ENCODE results near the gene MAGEB4.
"Not testable (repeated sequence)": the region's sequence is repeated elsewhere in the genome, so short reads cannot be mapped to it uniquely, and the experiment has no call there.

Gene MAGEB4

GRCh38 chrX:30241724-30242415 lies at the start of gene MAGEB4:
Gene MAGEB4, plus strand, starts transcription at chrX:30242000. Its CDS starts 136 bp downstream, at chrX:30242136.
- no peak for DNase-seq (ENCODE audit: low read depth in 2 of 2)

- not testable (repeated sequence) for DNase-seq (ENCODE audit: low read depth in 2 of 2)
Observed at GRCh38 chrX:30193910-30194309, 47.9 kb upstream of the MAGEB4 start.

DNA sequence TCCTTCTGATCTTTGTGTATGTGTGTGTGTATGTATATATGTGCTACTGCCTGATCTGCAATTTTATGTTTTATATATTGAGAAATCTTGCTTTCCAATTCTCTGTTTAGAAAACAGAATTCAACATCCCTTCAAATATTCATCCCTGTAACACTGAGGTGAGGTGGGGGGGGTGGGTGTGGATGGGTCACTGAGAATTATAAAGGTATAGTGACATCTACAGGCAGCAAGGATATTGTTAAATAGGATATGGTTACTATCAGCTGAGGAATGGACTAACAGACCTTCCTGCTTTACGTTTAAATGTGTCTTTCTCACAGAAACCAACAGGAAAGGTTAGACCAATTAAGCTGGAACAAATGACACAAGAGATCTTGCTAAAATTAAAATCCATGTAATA lies 45.5 kb upstream of the MAGEB4 start:
- no peak for DNase-seq (ENCODE audit: low read depth in 2 of 2)

DNA sequence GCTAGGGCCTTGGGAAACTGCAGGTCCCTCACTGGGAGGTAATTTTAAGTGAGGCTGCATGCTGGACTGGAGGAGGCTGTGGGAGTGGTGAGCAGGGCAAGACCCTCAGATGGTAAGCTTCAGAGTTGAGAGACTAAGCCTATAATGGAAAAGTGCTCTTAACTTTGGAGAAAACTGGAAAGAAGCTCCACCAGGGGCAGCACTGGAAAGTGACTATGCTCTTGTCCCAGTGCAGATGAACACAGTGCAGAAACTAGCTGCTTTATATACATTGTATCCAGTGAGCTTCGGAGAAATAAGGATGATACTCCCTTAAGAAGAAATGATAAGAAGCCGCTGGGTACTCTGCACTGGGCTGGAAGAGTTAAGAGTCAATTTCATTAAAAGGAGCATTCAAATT lies 29.6 kb upstream of the MAGEB4 start:
- DNase-seq (ENCODE audit: low read depth in 2 of 2): no peak

DNA sequence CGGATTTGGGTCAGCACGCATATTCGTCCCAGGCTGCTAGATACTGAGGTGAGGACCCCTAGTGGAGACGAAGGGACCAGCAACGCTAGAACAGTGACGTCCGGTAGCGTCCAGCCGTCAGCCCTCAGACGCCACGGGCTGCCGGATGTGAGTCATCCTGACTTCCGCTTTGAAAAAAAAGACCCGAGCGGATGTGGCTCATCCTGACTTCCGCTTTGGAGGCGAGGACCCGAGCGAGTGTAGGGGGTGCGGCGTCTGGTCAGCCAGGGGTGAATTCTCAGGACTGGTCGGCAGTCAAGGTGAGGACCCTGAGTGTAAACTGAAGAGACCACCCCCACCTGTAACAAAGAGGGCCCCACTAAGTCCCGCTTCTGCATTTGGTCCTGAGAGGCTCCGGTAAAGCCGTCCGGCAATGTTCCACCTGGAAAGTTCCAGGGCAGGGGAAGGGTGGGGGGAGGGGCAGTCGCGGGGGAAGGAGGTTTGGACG lies 26.4 kb upstream of the MAGEB4 start, which contains the start of gene MAGEB2:
TSS of gene MAGEB2 (plus strand) at position 207 of the 487 bp plus-strand sequence. CDS start 3,018 bp downstream, outside the sequence.
- no peak for DNase-seq (ENCODE audit: low read depth in 2 of 2)

GRCh38 chrX:30217465-30217864 lies 24.3 kb upstream of the MAGEB4 start:
- DNase-seq (ENCODE audit: low read depth in 2 of 2): no peak

GRCh38 chrX:30219372-30219771 lies 22.4 kb upstream of the MAGEB4 start:
- no peak for DNase-seq (ENCODE audit: low read depth in 2 of 2)

- DNase-seq (ENCODE audit: low read depth in 2 of 2): no peak
Observed at GRCh38 chrX:30220661-30221060, 21.1 kb upstream of the MAGEB4 start.

DNA sequence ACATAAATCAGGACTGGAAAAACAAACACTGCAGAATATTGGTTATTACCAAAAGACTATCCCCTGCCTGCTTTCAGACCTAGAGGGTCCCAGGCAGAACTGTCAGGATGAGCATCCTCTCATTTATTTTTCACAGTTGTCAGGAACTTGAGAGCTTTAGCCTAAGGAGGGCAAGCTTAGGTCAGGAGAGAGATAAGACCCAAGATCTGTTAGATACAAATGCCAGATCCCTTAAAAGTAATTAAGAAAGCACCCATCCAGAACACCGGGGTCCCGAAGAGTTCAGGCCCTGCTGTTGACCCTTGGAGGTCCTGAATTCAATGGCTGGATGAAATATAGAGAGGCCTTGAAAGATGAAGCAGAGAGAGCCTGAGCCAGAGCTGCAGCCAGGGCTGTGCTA lies 17.3 kb upstream of the MAGEB4 start:
- DNase-seq (ENCODE audit: low read depth in 2 of 2): no peak

GRCh38 chrX:30228526-30228925 lies 13.3 kb upstream of the MAGEB4 start:
- no peak for DNase-seq (ENCODE audit: low read depth in 2 of 2)

GRCh38 chrX:30230395-30230794 lies 11.4 kb upstream of the MAGEB4 start, which contains the start of gene MAGEB3:
Gene MAGEB3, plus strand, starts transcription at chrX:30230657. Its CDS starts 5,268 bp downstream, at chrX:30235925.
- no peak for DNase-seq (ENCODE audit: low read depth in 2 of 2)

GRCh38 chrX:30246769-30247489 lies 5.1 kb downstream of the MAGEB4 start, which contains the start of gene MAGEB1:
Gene MAGEB1, plus strand, starts transcription at chrX:30247146. Its CDS starts 3,348 bp downstream, at chrX:30250494.
- no peak for DNase-seq (ENCODE audit: low read depth in 2 of 2)

DNA sequence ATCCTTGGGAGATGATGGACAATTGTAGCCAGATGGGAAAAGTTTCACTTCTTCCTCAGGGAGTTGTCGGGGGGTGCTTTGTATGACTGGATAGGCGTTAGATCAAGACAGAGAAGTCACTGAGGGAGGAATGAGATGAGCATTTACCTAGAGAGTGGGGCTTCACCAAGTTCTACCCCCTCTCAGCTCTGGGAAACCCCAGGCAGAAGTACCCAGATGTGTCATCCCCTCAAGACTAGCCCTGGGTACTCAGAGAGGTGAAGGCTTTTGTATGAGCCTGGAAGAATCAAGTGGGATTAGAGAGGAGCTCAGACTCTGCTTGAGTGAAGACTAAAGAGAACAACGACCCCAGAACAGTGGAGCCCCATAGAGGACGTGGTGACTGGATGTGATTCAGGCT lies 7.1 kb downstream of the MAGEB4 start:
- no peak for DNase-seq (ENCODE audit: low read depth in 2 of 2)

DNA sequence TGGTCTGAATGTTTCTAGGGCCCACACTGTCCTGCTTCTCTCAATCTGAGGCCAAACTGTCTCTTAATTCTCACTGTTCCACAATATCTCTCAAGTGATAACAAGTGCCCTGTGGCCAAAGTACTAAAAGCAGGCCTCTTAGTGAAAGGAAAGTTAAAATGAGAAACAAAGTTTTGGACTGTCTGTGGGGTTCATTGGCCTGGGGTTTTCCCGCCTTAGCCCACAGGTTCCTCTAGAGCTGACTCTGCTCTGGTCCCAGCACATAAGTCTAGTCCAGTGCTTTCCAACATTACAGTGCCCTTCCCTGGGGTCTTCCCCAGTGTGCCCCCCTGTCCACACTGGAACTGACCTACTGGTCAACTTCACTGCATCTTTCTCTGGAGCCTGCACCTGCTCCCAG lies 11.5 kb downstream of the MAGEB4 start:
- DNase-seq (ENCODE audit: low read depth in 2 of 2): no peak

DNA sequence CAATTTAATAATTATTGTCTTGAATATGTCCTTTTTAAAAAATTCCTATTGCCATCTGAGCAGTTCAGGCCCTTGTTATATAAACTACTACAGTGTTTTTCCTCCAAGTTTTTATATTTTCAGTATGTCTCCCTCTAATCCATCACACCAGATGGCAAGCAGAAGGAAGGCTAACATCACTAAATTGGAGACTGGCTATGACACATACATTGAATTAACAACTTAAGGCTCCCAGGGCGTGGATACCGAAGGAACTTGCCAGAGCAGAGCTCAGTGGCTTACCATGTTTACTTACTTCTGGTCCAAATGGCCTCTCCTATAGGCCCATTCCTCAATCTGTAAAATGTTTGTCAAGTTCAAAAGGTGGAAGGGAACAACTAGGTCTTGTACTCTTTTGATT lies 18.1 kb downstream of the MAGEB4 start:
- DNase-seq (ENCODE audit: low read depth in 2 of 2): no peak

- no peak for DNase-seq (ENCODE audit: low read depth in 2 of 2)
Observed at GRCh38 chrX:30261012-30261411, 19.2 kb downstream of the MAGEB4 start.

DNA sequence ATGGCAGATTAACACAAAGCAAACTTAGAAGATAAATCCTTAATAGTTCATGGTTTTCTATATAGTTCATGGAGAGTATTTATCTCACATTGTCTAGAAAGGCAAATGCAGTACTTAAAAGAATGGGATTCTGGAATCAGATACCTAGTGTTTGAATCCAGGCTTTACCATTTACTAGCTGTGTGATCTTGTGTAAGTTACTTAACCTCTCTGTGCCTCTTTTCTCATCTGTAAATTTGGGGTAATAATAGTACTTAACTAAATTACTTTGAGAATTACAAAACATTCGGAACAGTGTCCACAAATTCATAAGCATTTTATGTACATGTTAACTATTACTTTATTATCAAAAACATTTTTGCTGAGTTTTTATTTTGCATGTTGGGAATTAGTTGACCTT lies 21.0 kb downstream of the MAGEB4 start:
- no peak for DNase-seq (ENCODE audit: low read depth in 2 of 2)

DNA sequence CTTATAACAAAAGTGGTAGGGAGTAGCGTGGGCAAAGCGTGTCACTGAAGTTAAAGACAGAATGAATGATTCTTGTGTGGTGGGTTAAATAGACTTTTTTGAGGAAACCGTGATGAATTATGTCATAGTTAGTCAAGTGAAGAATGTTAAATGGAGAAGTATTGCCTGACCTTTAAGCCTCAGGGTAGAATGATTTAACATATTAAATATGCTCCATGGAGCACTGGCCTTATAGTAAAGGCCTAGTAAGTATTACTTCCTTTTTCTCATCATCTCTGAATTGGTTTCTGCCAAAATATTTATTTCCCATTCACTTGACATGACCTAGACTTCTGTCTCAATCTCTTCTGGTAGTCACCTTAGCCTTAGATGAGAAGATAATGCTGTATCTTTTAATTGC lies 28.8 kb downstream of the MAGEB4 start:
- DNase-seq (ENCODE audit: low read depth in 2 of 2): no peak

GRCh38 chrX:30275498-30275897 lies 33.7 kb downstream of the MAGEB4 start:
- no peak for DNase-seq (ENCODE audit: low read depth in 2 of 2)

DNA sequence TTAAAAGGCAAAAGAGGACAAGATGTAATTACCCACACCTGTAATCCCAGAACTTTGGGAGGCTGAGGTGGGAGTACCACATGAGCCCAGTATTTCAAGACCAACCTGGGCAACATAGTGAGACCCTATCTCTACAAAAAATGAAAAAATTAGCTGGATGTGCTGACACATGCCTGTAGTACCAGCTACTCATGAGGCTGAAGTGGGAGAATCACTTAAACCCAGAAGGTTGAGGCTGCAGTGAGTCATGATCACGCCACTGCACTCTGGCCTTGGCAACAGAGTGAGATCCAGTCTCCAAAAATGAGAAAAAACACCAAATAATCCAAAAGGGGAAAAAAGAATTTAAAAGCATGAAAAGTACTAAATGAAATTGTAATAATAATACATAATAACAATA lies 36.6 kb downstream of the MAGEB4 start:
- no peak for DNase-seq (ENCODE audit: low read depth in 2 of 2)

- no peak for DNase-seq (ENCODE audit: low read depth in 2 of 2)
Observed at GRCh38 chrX:30280428-30280827, 38.6 kb downstream of the MAGEB4 start.

GRCh38 chrX:30282527-30282926 lies 40.7 kb downstream of the MAGEB4 start:
- DNase-seq (ENCODE audit: low read depth in 2 of 2): no peak

All from stimulated activated CD4-positive, alpha-beta T cell treated with anti-CD3 and anti-CD28 coated beads, Interleukin-4, amount 100 ng/mL, for 48 hours (primary cell).